H1 (cell line): ENCODE measurements around the gene SBK1. TPM values are rescaled to one million over a fixed set of nuclear protein-coding genes. Genes with fewer than 3 reads are reported as not detected.

ENCODE experiments used
- CTCF ChIA-PET: fragments of 300-600 bp; sonication (Branson Sonifier 250); formaldehyde crosslinking; loops from one replicate; lab custom pipeline; 2021; ENCODE audit not compliant: partially characterized antibody; lab: Charles Lee
- POLR2A ChIA-PET: fragments of 300-600 bp; sonication (Branson Sonifier 250); formaldehyde crosslinking; loops from one replicate; lab custom pipeline; 2021; ENCODE audit warnings: inconsistent platforms; ENCODE audit not compliant: partially characterized antibody; lab: Charles Lee
- DNase-seq, 2 experiments: peaks; one replicate each; pipeline versions ENCODE4 v3.0.0 to v3.0.0-alpha.2; 2010 to 2022; ENCODE audit warnings: low spot score in 2 of 2, low read depth in 1 of 2, mixed read lengths in 1 of 2
- FAIRE-seq: peaks from 2 replicates; lab custom pipeline; 2011; peaks lifted over from hg19 to GRCh38; lab: Jason Lieb, UNC
- H2AFZ ChIP-seq: 2 replicates; pipeline ENCODE4 v1.8.1; 2012; ENCODE audit warnings: low read length, inconsistent platforms
- H2AK5ac ChIP-seq: 2 replicates; pipeline ENCODE4 v1.6.1; 2013; ENCODE audit warnings: low read depth, low read length
- H2BK120ac ChIP-seq: replicated peaks from 2 replicates; pipeline ENCODE3; 2013; ENCODE audit warnings: low read depth, low read length, inconsistent platforms
- H2BK12ac ChIP-seq: 2 replicates; pipeline ENCODE4 v1.6.1; 2013; ENCODE audit warnings: low read depth, low read length
- H2BK15ac ChIP-seq: 2 replicates; pipeline ENCODE4 v1.6.1; 2013; ENCODE audit warnings: low read length
- H2BK20ac ChIP-seq: 2 replicates; pipeline ENCODE4 v1.6.1; 2013; ENCODE audit warnings: low read length
- H2BK5ac ChIP-seq: 2 replicates; pipeline ENCODE4 v1.6.1; 2013; ENCODE audit warnings: low read depth, low read length
- H3K14ac ChIP-seq: 2 replicates; pipeline ENCODE4 v1.6.1; 2013; ENCODE audit warnings: inconsistent platforms; ENCODE audit not compliant: insufficient read length
- H3K18ac ChIP-seq: 2 replicates; pipeline ENCODE4 v1.6.1; 2013; ENCODE audit warnings: low read length; ENCODE audit errors: extremely low read depth
- H3K23ac ChIP-seq: 2 replicates; pipeline ENCODE4 v1.6.1; 2013; ENCODE audit warnings: inconsistent platforms; ENCODE audit not compliant: insufficient read length
- H3K23me2 ChIP-seq: 2 replicates; pipeline ENCODE4 v1.6.1; 2013; ENCODE audit warnings: low read depth, low read length
- H3K27ac ChIP-seq: 2 replicates; pipeline ENCODE4 v1.6.1; 2011; ENCODE audit warnings: low read depth, low read length, inconsistent platforms
- H3K27me3 ChIP-seq, 4 experiments: replicated peaks in 1 of 4; 1 replicate in 1 of 4; 2 replicates in 3 of 4; pipeline versions ENCODE4 v1.6.1 to v1.8.1; 2011 to 2013; ENCODE audit warnings: low read length in 3 of 4, mild to moderate bottlenecking in 3 of 4, inconsistent platforms in 2 of 4, mixed read lengths in 2 of 4, moderate library complexity in 1 of 4; ENCODE audit not compliant: control insufficient read depth in 3 of 4, insufficient read depth in 3 of 4; ENCODE audit errors: extremely low read depth in 1 of 4
- H3K36me3 ChIP-seq, 4 experiments: 2 replicates each; pipeline versions ENCODE4 v1.6.1 to v1.8.1; 2011 to 2013; ENCODE audit warnings: mild to moderate bottlenecking in 4 of 4, low read length in 3 of 4, moderate library complexity in 2 of 4, control low read depth in 1 of 4, inconsistent platforms in 1 of 4; ENCODE audit not compliant: insufficient read depth in 4 of 4, control insufficient read depth in 2 of 4
- H3K4ac ChIP-seq: replicated peaks from 2 replicates; pipeline ENCODE3; 2013; ENCODE audit warnings: low read length, low read depth, mixed read lengths, inconsistent platforms; ENCODE audit not compliant: insufficient read length
- H3K4me1 ChIP-seq, 4 experiments: replicated peaks in 1 of 4; 1 replicate in 1 of 4; 2 replicates in 3 of 4; pipeline versions ENCODE4 v1.6.1 to v1.8.1; 2011 to 2013; ENCODE audit warnings: low read length in 3 of 4, inconsistent platforms in 2 of 4, mixed read lengths in 1 of 4; ENCODE audit not compliant: insufficient read depth in 4 of 4, control insufficient read depth in 3 of 4
- H3K4me2 ChIP-seq, 2 experiments: 2 replicates each; pipeline versions ENCODE4 v1.6.1 to v1.8.1; 2011 to 2013; ENCODE audit warnings: low read depth in 2 of 2, low read length in 2 of 2, control low read depth in 1 of 2, inconsistent platforms in 1 of 2, mild to moderate bottlenecking in 1 of 2; ENCODE audit not compliant: insufficient read depth in 1 of 2
- H3K4me3 ChIP-seq, 4 experiments: fragments of 200-600, 300-600 bp in 1 of 4; sonication (generic), shearing (Covaris generic), sonication (Bioruptor Twin) in 1 of 4; 2 replicates each; pipeline versions ENCODE4 v1.5.1 to v1.8.1; 2011 to 2016; ENCODE audit warnings: low read length in 4 of 4, low read depth in 3 of 4, control low read depth in 2 of 4, inconsistent platforms in 2 of 4, mild to moderate bottlenecking in 2 of 4, mixed read lengths in 1 of 4, moderate library complexity in 1 of 4; ENCODE audit not compliant: insufficient read depth in 2 of 4; ENCODE audit errors: extremely low read depth in 1 of 4
- H3K56ac ChIP-seq: replicated peaks from 2 replicates; pipeline ENCODE3; 2013; ENCODE audit warnings: low read depth, mild to moderate bottlenecking, mixed read lengths, low read length, inconsistent platforms; ENCODE audit not compliant: insufficient read length
- H3K79me1 ChIP-seq: 2 replicates; pipeline ENCODE4 v1.6.1; 2013; ENCODE audit warnings: low read depth, low read length, control low read depth
- H3K79me2 ChIP-seq, 2 experiments: 2 replicates each; pipeline versions ENCODE4 v1.6.1 to v1.8.1; 2012 to 2013; ENCODE audit warnings: low read length in 2 of 2, mild to moderate bottlenecking in 2 of 2, inconsistent platforms in 1 of 2; ENCODE audit not compliant: insufficient read depth in 2 of 2, control insufficient read depth in 1 of 2
- H3K9ac ChIP-seq, 4 experiments: replicated peaks in 1 of 4; 1 replicate in 1 of 4; 2 replicates in 3 of 4; pipeline versions ENCODE4 v1.6.1 to v1.8.1; 2011 to 2013; ENCODE audit warnings: low read depth in 3 of 4, low read length in 3 of 4, control low read depth in 2 of 4, mild to moderate bottlenecking in 2 of 4, moderate library complexity in 2 of 4, inconsistent platforms in 1 of 4; ENCODE audit errors: extremely low read depth in 1 of 4
- H3K9me3 ChIP-seq, 2 experiments: 2 replicates each; pipeline versions ENCODE4 v1.6.1 to v1.8.1; 2012 to 2013; ENCODE audit warnings: mild to moderate bottlenecking in 2 of 2, moderate library complexity in 2 of 2, control low read depth in 1 of 2, inconsistent platforms in 1 of 2, low read depth in 1 of 2, low read length in 1 of 2, mixed read lengths in 1 of 2; ENCODE audit not compliant: insufficient read depth in 2 of 2
- H4K20me1 ChIP-seq, 2 experiments: replicated peaks in 1 of 2; 2 replicates each; pipeline versions ENCODE3 to v1.8.1; 2011 to 2013; ENCODE audit warnings: inconsistent platforms in 2 of 2, low read length in 2 of 2, mild to moderate bottlenecking in 1 of 2; ENCODE audit not compliant: insufficient read depth in 2 of 2, control insufficient read depth in 1 of 2
- H4K5ac ChIP-seq: 2 replicates; pipeline ENCODE4 v1.6.1; 2013; ENCODE audit warnings: low read length, low read depth, mixed read lengths, inconsistent platforms; ENCODE audit not compliant: insufficient read length
- H4K8ac ChIP-seq: 2 replicates; pipeline ENCODE4 v1.8.0; 2013; ENCODE audit warnings: mild to moderate bottlenecking, moderate library complexity, low read length, inconsistent platforms; ENCODE audit not compliant: insufficient read depth; ENCODE audit errors: extremely low read depth
- H4K91ac ChIP-seq: replicated peaks from 2 replicates; pipeline ENCODE3; 2013; ENCODE audit warnings: low read length, mixed read lengths, inconsistent platforms; ENCODE audit not compliant: insufficient read length
- SP2 ChIP-seq: IDR thresholded peaks from 2 replicates; pipeline ENCODE4 v1.6.1; 2012; ENCODE audit warnings: mild to moderate bottlenecking, low read length, inconsistent platforms
- ZNF274 ChIP-seq: IDR thresholded peaks from 2 replicates; pipeline ENCODE4 v1.7.0; 2012; ENCODE audit warnings: low read length, borderline replicate concordance; ENCODE audit errors: extremely low read depth
- polyA plus RNA-seq, 7 experiments: library from polyadenylated mRNA; depleted of rRNA in 3 of 7; stranded (reverse) in 5 of 7; unstranded in 2 of 7; fragments of >200 nt in 5 of 7; fragments of 200-250 nt in 2 of 7; gene quantifications; 1 replicate in 5 of 7; 2 replicates in 1 of 7; 4 replicates in 1 of 7; pipeline versions ENCODE4 v1.2.1 to v1.2.3, GENCODE V29; 2011 to 2013; ENCODE audit warnings: missing spikeins in 2 of 7, mixed read lengths in 2 of 7
- total RNA-seq: library from RNA; stranded (reverse); fragmentation: NEBNext Ultra II Directional; extraction: Animal tissue kit (Norgen Biotek cat#: 25700); gene quantifications from 2 replicates; pipeline ENCODE4 v1.2.1, GENCODE V29; 2021

SBK1 gene
- total and polyA plus RNA-seq, 2 of the 8 experiments (the other 6 are each of a cell fraction or from before 2014, with no cell fraction given), result 18.2 to 73.9 TPM

GRCh38 chr16:28303132-28303531 is 10.8 kb downstream of the SBK1 start:
- ChIA-PET POLR2A (interaction anchor here (5.1 kb wide), 1 partner anchor 10 kb away, joined by 26 read pairs; the partner anchor contains the start of gene SBK1), CTCF (interaction anchor here (1.4 to 1.7 kb wide), 2 partner anchors 15 to 18 kb away, joined by 4 to 6 read pairs; no protein-coding TSS in a partner anchor)
- Histone ChIP-seq H3K4me1 (peaks cover 3 to 12% (median 8%) of the 10 kb centered on the region in 4 experiments), H4K8ac (no peak overlapping the region), H4K5ac (no peak overlapping the region), H3K4ac (no peak overlapping the region), H3K79me1 (peaks cover 26% of the 10 kb centered on the region), H3K4me2 (no peak overlapping the region), H3K23ac (no peak overlapping the region), H2BK20ac (no peak overlapping the region), H3K4me3 (no peak overlapping the region), H2BK5ac (no peak overlapping the region), H2BK120ac (no peak overlapping the region), H3K36me3 (peaks cover 0 to 6% (median 2%) of the 10 kb centered on the region in 4 experiments; a peak in 2 of 8 replicates), H2BK15ac (no peak overlapping the region), H4K20me1 (peaks cover 24 to 49% of the 10 kb centered on the region in 2 experiments), H3K27ac (no peak overlapping the region), H4K91ac (no peak overlapping the region), H3K14ac (no peak overlapping the region), H3K9me3 (no peaks in the 10 kb centered on the region), H3K79me2 (peaks cover 0 to 79% of the 10 kb centered on the region in 2 experiments), H3K18ac (no peak overlapping the region), H3K27me3 (no peaks in the 10 kb centered on the region), H2AK5ac (no peak overlapping the region), H3K56ac (no peak overlapping the region), H3K9ac (no peak overlapping the region), H2BK12ac (no peak overlapping the region), H3K23me2 (no peaks in the 10 kb centered on the region), H2AFZ (no peak overlapping the region)
- DNase-seq (no peak), FAIRE-seq (no peak)
- TF ChIP-seq SP2, result no peak
- no peak for TF ChIP-seq ZNF274
